Panc1 (cell line): Measurements from ENCODE around the gene TBX4. TPM values are rescaled to one million over a fixed set of nuclear protein-coding genes. Genes with fewer than 3 reads are reported as not detected.

Experiments used
- ATAC-seq: fragments of 200-7000 bp; cut with Tn5 transposase; 2 replicates; pipeline ENCODE4 v1.9.1; 2020; ENCODE audit warnings: mild to moderate bottlenecking, moderate library complexity
- BruUV-seq: library from RNA; stranded (reverse); fragments of 400-500 nt; replicated peaks from 2 replicates; lab custom pipeline; 2021; lab: Mats Ljungman, UMichigan
- CTCF ChIA-PET: fragments of 300-600 bp; sonication (Branson Sonifier 250); formaldehyde crosslinking; loops from one replicate; lab custom pipeline; 2022; ENCODE audit warnings: antibody characterized with exemption; lab: Charles Lee
- POLR2A ChIA-PET: fragments of 300-600 bp; sonication (Branson Sonifier 250); formaldehyde crosslinking; loops from one replicate; lab custom pipeline; 2022; ENCODE audit warnings: antibody characterized with exemption; lab: Charles Lee
- DNase-seq: peaks from one replicate; pipeline ENCODE4 v3.0.0-alpha.2; 2010; ENCODE audit warnings: low read depth, low spot score
- H3K27ac ChIP-seq: 2 replicates; pipeline ENCODE4 v1.5.1; 2011; ENCODE audit warnings: mild to moderate bottlenecking, low read length, inconsistent platforms
- H3K27me3 ChIP-seq: fragments of 200-500 bp; sonication (Bioruptor generic); 2 replicates; pipeline ENCODE4 v1.6.0; 2014; ENCODE audit warnings: low read length, inconsistent platforms; ENCODE audit not compliant: control insufficient read depth, insufficient read depth
- H3K36me3 ChIP-seq: fragments of 200-500 bp; sonication (Bioruptor generic); 2 replicates; pipeline ENCODE4 v1.5.1; 2014; ENCODE audit warnings: inconsistent platforms, mild to moderate bottlenecking, low read length, moderate library complexity; ENCODE audit not compliant: control insufficient read depth, insufficient read depth
- H3K4me1 ChIP-seq: 2 replicates; pipeline ENCODE4 v1.5.1; 2011; ENCODE audit warnings: inconsistent platforms, mild to moderate bottlenecking, low read length, moderate library complexity; ENCODE audit not compliant: control insufficient read depth, insufficient read depth
- H3K4me3 ChIP-seq, 2 experiments: 2 replicates each; pipeline ENCODE4 v1.5.1; 2011 to 2012; ENCODE audit warnings: low read depth in 2 of 2, low read length in 2 of 2, mild to moderate bottlenecking in 2 of 2, inconsistent platforms in 1 of 2, moderate library complexity in 1 of 2
- H3K9me3 ChIP-seq: fragments of 200-500 bp; sonication (Bioruptor generic); 2 replicates; pipeline ENCODE4 v1.5.1; 2014; ENCODE audit warnings: low read depth, mild to moderate bottlenecking, inconsistent platforms, low read length, moderate library complexity; ENCODE audit not compliant: control insufficient read depth, insufficient read depth
- POLR2AphosphoS5 ChIP-seq: IDR thresholded peaks from 2 replicates; pipeline ENCODE4 v1.6.1; 2012; ENCODE audit warnings: mild to moderate bottlenecking, low read depth, low read length, moderate library complexity
- SIN3A ChIP-seq: IDR thresholded peaks from 2 replicates; pipeline ENCODE4 v1.6.1; 2012; ENCODE audit warnings: low read depth, mild to moderate bottlenecking, low read length, moderate library complexity, borderline replicate concordance; ENCODE audit not compliant: insufficient read depth
- TCF7L2 ChIP-seq: IDR thresholded peaks from 2 replicates; pipeline ENCODE4 v1.6.1; 2011; ENCODE audit warnings: mild to moderate bottlenecking, low read depth, low read length, inconsistent platforms
- in situ Hi-C: cut with HindIII; loops from 2 replicates; pipeline ENCODE4 v1.10.0; 2016; ENCODE audit warnings: low sequenced_read_pairs, low pct_unique_long_range_greater_than_20kb
- intact Hi-C: fragments of 100-400 bp; cut with micrococcal nuclease; formaldehyde crosslinking; loops from one replicate; pipeline ENCODE4 v1.10.0; 2022; ENCODE audit not compliant: unreplicated experiment
- total RNA-seq: library from RNA; stranded (reverse); gene quantifications from one replicate; pipeline ENCODE4 v1.2.1, GENCODE V29; 2021; ENCODE audit not compliant: unreplicated experiment
- TF ChIP-seq, protein P1 (sequence below): fragments of 450-650 bp; IDR thresholded peaks from 2 replicates; pipeline ENCODE4 v1.5.1; 2017; ENCODE audit warnings: mild to moderate bottlenecking
- TF ChIP-seq, protein P2 (sequence below), 2 experiments: IDR thresholded peaks; 2 replicates each; pipeline ENCODE4 v1.6.1; 2011 to 2012; ENCODE audit warnings: low read depth in 2 of 2, control low read depth in 1 of 2, low read length in 1 of 2, mild to moderate bottlenecking in 1 of 2, moderate library complexity in 1 of 2; ENCODE audit not compliant: insufficient read depth in 1 of 2

TBX4 gene
- total RNA-seq, 1 experiment from 2014 or later, result not detected

DNA sequence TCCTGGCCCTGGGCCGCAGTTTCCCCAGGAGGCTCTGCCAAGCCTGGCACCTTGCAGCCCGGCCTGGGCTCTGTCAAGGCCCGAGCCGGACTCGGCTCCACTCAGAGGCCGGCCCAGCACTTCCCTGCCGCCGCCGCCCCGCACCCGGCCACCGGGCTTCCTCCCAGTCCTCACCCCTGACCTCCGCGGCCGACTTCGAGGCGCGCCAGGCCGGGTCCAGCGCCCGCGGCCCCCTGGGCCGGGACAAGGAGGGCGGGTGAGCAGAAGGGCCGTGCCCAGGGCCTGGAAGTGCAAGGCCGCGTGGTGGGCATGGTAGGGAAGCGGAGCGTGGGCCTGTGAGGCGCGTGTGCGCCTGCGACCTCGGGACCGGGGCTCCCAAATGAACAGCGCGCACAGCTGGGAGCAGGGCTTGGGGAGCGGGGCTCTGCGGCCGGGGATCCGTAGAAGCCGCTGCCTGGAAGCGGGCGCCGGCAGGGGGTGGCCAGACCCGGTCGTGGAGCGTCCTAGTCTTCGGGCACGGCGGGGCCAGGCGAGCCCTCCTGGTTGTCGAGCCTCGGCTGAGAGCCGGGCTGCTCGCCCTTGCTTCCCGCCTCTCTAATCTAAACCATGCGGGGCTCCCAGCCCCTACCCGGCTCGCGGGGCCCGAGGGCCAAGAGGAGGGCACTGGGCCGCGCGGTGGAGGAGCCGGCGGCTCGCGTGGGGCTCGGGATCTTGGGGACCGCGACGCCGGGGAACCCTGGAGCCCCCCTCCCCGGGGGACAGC, 503 bp upstream of the TBX4 start:
- POLR2A ChIA-PET, result no interaction called here
- ATAC-seq, result no peak
- TF ChIP-seq, protein P1, sequence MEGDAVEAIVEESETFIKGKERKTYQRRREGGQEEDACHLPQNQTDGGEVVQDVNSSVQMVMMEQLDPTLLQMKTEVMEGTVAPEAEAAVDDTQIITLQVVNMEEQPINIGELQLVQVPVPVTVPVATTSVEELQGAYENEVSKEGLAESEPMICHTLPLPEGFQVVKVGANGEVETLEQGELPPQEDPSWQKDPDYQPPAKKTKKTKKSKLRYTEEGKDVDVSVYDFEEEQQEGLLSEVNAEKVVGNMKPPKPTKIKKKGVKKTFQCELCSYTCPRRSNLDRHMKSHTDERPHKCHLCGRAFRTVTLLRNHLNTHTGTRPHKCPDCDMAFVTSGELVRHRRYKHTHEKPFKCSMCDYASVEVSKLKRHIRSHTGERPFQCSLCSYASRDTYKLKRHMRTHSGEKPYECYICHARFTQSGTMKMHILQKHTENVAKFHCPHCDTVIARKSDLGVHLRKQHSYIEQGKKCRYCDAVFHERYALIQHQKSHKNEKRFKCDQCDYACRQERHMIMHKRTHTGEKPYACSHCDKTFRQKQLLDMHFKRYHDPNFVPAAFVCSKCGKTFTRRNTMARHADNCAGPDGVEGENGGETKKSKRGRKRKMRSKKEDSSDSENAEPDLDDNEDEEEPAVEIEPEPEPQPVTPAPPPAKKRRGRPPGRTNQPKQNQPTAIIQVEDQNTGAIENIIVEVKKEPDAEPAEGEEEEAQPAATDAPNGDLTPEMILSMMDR, result no peak
- TF ChIP-seq TCF7L2 (no peak), SIN3A (no peak), POLR2AphosphoS5 (no peak)
- TF ChIP-seq, protein P2, sequence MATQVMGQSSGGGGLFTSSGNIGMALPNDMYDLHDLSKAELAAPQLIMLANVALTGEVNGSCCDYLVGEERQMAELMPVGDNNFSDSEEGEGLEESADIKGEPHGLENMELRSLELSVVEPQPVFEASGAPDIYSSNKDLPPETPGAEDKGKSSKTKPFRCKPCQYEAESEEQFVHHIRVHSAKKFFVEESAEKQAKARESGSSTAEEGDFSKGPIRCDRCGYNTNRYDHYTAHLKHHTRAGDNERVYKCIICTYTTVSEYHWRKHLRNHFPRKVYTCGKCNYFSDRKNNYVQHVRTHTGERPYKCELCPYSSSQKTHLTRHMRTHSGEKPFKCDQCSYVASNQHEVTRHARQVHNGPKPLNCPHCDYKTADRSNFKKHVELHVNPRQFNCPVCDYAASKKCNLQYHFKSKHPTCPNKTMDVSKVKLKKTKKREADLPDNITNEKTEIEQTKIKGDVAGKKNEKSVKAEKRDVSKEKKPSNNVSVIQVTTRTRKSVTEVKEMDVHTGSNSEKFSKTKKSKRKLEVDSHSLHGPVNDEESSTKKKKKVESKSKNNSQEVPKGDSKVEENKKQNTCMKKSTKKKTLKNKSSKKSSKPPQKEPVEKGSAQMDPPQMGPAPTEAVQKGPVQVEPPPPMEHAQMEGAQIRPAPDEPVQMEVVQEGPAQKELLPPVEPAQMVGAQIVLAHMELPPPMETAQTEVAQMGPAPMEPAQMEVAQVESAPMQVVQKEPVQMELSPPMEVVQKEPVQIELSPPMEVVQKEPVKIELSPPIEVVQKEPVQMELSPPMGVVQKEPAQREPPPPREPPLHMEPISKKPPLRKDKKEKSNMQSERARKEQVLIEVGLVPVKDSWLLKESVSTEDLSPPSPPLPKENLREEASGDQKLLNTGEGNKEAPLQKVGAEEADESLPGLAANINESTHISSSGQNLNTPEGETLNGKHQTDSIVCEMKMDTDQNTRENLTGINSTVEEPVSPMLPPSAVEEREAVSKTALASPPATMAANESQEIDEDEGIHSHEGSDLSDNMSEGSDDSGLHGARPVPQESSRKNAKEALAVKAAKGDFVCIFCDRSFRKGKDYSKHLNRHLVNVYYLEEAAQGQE (IDR thresholded peaks at IDR 0.05; ENCODE audit: insufficient read depth in 1 of 2, low read depth in 2 of 2, low read length in 1 of 2), result no peak

DNA sequence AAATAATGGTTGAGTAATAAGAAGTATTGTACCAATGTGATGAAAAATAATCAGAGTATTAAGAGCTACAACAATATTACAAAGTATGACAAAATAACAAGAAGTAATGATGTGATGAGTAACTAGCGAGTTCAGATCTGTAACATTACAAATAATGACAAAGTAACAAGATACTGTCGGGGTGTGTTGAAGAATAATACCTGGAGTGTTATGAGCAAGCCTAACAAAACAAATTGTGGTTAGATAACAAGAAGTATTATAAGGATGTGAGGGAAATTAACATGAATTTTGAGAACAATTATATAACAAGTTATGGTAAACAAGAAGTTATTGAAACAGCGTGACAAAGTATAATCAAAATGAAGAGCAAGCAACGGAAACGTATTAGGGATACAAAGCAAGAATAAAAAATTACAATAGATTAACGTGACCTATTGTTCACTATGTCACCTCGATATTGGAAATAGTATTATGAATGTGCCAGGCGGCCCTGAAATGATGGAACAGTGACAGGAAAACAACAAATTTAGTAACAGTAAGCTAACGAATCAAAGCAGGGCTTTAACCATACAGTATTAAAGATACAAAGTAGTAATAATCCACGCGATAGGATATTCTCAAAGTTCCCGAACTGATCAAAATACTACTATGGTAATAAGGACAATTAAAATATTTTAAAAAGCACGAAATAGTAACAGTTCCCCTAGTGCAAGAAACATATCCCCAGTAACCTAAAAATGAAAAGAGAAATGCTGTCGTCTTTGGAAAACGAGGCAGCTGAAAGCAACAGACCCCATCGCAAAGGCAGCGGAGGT, 1.6 kb downstream of the TBX4 start:
- no peaks in the 10 kb centered on the region for H3K36me3 ChIP-seq
- ATAC-seq (no peak), DNase-seq (no peak)
- H3K27ac ChIP-seq, result no peak overlapping the region
- in situ Hi-C loops, result no loop called here
- no peaks in the 10 kb centered on the region for H3K9me3 ChIP-seq
- H3K27me3 ChIP-seq, result no peaks in the 10 kb centered on the region
- POLR2A ChIA-PET, result no interaction called here
- TF ChIP-seq, protein P1, result no peak
- no peak for TF ChIP-seq SIN3A
- TF ChIP-seq, protein P2 (IDR thresholded peaks at IDR 0.05; ENCODE audit: insufficient read depth in 1 of 2, low read depth in 2 of 2, low read length in 1 of 2), result no peak
- TF ChIP-seq TCF7L2, result no peak
- no peak for TF ChIP-seq POLR2AphosphoS5
- H3K4me3 ChIP-seq, result no peak overlapping the region
- CTCF ChIA-PET, result no interaction called here
- intact Hi-C loops, result no loop called here
- BruUV-seq, result no TSS peak
- peaks cover 4% of the 10 kb centered on the region; the same call in 1 of the 2 replicates for H3K4me1 ChIP-seq

More for the DNA sequence above, 503 bp upstream of the TBX4 start:
- DNase-seq, result no peak
- Histone ChIP-seq H3K36me3 (no peaks in the 10 kb centered on the region), H3K4me1 (peaks cover 4% of the 10 kb centered on the region; the same call in 1 of the 2 replicates), H3K9me3 (no peaks in the 10 kb centered on the region), H3K27me3 (no peaks in the 10 kb centered on the region), H3K27ac (no peak overlapping the region), H3K4me3 (no peak overlapping the region)
- in situ Hi-C loops (no loop called here), intact Hi-C loops (no loop called here)
- CTCF ChIA-PET, result no interaction called here
- no TSS peak for BruUV-seq
